ENCODE results near the gene GPR162.

DNA sequence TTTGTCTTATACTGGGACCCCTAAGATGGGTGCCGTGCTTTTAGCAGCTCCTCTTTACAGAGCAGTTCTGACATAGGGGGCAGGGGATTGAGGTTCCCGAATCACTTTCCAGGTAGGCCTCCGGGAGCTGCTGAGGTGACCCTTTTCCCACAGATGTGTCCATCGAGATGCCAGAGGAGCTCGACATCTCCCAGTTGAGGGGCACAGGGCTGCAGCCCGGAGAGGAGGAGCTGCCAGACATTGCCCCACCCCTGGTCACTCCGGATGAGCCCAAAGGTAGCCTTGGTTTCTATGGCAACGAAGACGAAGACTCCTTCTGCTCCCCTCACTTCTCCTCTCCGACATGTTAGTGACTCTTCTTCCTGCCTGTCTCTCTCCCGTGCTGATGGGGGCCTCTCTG, 41.4 kb downstream of the GPR162 start:
- TF ChIP-seq POLR2A (IDR thresholded peaks at IDR 0.05), result no peak
- TF ChIP-seq, protein P1, sequence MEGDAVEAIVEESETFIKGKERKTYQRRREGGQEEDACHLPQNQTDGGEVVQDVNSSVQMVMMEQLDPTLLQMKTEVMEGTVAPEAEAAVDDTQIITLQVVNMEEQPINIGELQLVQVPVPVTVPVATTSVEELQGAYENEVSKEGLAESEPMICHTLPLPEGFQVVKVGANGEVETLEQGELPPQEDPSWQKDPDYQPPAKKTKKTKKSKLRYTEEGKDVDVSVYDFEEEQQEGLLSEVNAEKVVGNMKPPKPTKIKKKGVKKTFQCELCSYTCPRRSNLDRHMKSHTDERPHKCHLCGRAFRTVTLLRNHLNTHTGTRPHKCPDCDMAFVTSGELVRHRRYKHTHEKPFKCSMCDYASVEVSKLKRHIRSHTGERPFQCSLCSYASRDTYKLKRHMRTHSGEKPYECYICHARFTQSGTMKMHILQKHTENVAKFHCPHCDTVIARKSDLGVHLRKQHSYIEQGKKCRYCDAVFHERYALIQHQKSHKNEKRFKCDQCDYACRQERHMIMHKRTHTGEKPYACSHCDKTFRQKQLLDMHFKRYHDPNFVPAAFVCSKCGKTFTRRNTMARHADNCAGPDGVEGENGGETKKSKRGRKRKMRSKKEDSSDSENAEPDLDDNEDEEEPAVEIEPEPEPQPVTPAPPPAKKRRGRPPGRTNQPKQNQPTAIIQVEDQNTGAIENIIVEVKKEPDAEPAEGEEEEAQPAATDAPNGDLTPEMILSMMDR (IDR thresholded peaks at IDR 0.05), result no peak
